Astrocyte of the cerebellum (primary cell): ENCODE results near the gene SLC39A11.

Source experiments
- DNase-seq: peaks from one replicate; pipeline ENCODE4 v3.0.0-alpha.2; 2011; ENCODE audit warnings: low read depth
- H3K4me3 ChIP-seq: 2 replicates; pipeline ENCODE4 v1.5.1; 2011; ENCODE audit warnings: mild to moderate bottlenecking, low read depth, low read length, moderate library complexity
- in situ Hi-C: cut with HindIII; loops from 2 replicates; pipeline ENCODE4 v1.10.0; 2017; ENCODE audit warnings: low sequenced_read_pairs
- TF ChIP-seq, protein P1 (sequence below): IDR thresholded peaks from 2 replicates; pipeline ENCODE4 v1.5.1; 2012; ENCODE audit warnings: low read length, low read depth, moderate library complexity, mild to moderate bottlenecking; ENCODE audit errors: missing control alignments

The SLC39A11 gene

DNA sequence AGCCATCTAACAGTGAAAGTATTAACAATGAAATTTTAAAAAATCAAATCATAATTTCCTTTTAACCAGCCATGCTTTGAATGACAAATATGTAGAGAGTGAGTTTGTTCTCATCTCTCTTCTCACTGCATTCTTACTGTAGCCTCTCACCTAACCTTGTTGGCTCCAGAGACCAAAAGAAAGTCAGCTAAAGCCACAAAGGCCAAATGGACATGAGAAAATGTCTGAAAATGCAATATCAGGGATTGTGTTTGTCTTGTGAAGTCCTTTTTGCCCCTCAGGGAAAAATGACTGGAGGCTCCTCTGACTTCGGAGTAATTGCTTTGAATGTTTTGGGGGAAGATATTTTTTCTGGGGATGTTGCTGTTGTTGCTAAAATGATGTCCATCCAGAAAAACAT lies 166.3 kb downstream of the SLC39A11 start:
- in situ Hi-C loops: no loop called here
- DNase-seq: no peak
- TF ChIP-seq, protein P1, sequence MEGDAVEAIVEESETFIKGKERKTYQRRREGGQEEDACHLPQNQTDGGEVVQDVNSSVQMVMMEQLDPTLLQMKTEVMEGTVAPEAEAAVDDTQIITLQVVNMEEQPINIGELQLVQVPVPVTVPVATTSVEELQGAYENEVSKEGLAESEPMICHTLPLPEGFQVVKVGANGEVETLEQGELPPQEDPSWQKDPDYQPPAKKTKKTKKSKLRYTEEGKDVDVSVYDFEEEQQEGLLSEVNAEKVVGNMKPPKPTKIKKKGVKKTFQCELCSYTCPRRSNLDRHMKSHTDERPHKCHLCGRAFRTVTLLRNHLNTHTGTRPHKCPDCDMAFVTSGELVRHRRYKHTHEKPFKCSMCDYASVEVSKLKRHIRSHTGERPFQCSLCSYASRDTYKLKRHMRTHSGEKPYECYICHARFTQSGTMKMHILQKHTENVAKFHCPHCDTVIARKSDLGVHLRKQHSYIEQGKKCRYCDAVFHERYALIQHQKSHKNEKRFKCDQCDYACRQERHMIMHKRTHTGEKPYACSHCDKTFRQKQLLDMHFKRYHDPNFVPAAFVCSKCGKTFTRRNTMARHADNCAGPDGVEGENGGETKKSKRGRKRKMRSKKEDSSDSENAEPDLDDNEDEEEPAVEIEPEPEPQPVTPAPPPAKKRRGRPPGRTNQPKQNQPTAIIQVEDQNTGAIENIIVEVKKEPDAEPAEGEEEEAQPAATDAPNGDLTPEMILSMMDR: no peak
- H3K4me3 ChIP-seq: no peak overlapping the region

DNA sequence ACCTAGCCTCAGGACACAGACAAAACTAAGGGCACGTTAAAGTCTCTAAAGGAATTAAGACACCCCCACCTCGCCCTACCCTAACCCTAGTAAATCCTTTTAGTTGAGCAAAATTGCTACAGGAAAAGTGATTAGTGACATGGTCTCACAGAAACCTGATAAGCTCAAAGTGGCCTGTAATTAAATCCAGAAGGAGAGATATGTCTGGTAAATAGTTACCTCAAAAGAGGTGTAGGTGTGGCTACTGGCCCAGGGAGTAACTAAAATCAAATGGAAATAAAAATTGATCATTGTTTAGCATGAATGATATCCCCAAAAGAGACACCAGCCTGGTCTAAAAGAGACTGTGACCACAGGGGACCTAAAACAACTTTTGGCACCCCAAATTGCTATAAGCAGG lies 168.3 kb downstream of the SLC39A11 start:
- TF ChIP-seq, protein P1: no peak
- DNase-seq: no peak
- in situ Hi-C loops: no loop called here
- H3K4me3 ChIP-seq: no peak overlapping the region

DNA sequence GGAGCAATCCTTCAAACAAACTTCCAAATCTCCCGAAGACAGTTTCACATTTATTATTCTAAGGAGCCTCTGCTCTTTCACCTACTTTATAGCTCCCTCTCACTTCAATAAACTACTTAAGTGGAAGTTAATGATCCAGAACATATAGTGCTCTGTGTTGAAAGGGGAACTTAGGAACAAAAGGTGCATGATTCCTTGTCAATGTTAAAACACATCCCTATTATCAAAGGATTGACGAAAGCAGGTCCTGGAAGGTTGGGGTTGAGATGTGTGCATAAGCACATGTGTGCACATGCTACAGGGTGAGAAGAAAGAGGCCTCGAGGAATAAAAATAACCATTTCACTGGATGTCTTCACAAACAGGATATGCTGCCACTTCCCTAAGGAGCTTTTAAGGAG lies 170.3 kb downstream of the SLC39A11 start:
- in situ Hi-C loops: no loop called here
- no peak for DNase-seq
- TF ChIP-seq, protein P1: no peak
- no peak overlapping the region for H3K4me3 ChIP-seq

DNA sequence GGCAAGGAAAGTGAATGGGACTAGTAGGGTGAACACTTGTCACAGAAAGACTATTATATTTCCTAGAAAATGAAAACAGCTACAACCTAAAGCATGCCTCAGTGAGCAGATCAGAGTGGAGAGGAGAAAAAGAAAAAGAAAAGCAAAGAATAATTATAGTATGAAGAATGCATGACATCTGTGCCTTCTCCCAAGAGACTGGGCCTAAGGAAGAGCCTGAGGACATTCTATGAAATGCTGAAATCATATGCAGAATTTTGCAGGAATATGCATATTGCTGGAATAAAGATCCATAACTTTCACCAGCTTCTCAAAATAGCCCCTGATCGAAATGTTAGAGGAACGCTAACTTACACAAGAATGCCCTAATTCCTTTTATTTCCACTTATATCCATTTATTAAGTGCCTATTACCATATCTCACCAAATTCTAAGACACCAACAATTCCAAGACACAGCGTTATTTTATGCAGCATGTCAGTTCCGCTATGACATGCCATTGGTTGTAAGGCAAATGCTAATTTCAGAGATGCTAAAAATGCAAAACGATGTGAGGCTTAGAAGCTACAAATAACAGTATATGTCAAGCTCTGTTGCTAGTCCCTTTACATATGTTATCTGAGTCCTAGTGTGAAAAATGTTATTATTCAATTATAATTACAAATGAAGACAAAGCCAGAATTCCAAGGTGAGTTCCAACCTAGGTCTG lies 171.0 kb downstream of the SLC39A11 start:
- DNase-seq: no peak
- TF ChIP-seq, protein P1: no peak
- H3K4me3 ChIP-seq: no peak overlapping the region
- in situ Hi-C loops: no loop called here

DNA sequence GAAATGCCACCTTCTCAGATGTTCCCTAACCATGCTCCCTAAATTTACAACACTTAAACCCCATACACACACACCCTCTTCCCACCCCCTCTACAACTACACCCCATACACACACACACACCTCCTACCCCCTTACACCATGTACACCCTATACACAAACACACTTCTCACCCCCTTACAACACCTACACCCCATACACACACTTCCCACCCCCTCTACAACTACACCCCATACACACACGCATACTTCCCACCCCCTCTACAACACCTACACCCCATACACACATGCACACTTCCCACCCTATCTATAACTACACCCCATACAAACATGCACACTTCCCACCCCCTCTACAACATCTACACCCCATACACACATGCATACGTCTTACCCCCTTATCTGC lies 172.0 kb downstream of the SLC39A11 start:
- no peak overlapping the region for H3K4me3 ChIP-seq
- no peak for DNase-seq
- in situ Hi-C loops: no loop called here
- TF ChIP-seq, protein P1: no peak

DNA sequence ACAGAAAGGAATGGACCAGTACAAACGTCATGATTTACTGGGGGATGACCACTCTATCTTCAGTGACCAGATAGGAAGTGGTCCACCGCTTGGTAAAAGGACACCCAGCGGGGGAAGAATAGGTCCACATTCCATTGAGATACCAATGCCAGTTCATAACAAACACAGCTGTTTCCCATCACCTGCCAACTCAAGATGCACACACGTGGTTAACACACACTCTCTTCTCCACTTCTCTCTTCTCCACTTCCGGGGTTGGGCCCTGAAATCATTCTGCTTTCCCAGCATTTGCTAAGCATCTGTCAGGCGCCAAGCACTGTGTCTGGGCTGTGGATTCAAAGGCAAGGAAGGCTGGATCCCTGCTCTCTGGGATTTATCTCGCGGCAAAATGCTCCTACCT lies 175.5 kb downstream of the SLC39A11 start:
- DNase-seq: no peak
- TF ChIP-seq, protein P1: no peak

More for the DNA sequence above, 175.5 kb downstream of the SLC39A11 start:
- H3K4me3 ChIP-seq: no peak overlapping the region
- in situ Hi-C loops: no loop called here
